Measurements from ENCODE around the gene USP24. TPM values are rescaled to one million over a fixed set of nuclear protein-coding genes. Genes with fewer than 3 reads are reported as not detected.
A peak's percentile ranks its signal among the peaks of the same experiment; 100 is the strongest.

Gene USP24
- total RNA-seq, 1 experiment from 2014 or later = 35.3 TPM

GRCh38 chr1:55194851-55195250 is 20.3 kb downstream of the USP24 start:
- H3K18ac ChIP-seq (ENCODE audit: insufficient read length, low read depth, low read length) = no peak overlapping the region
- TF ChIP-seq CTCF (conservative IDR thresholded peaks at IDR 0.05) = no peak
- no peak overlapping the region for H3K27ac ChIP-seq (ENCODE audit: insufficient read length, low read depth, low read length)
- H4K91ac ChIP-seq (ENCODE audit: insufficient read length, low read depth, low read length) = no peak overlapping the region
- no peak overlapping the region for H2AFZ ChIP-seq (ENCODE audit: low read length)
- no peak overlapping the region for H3K9ac ChIP-seq (ENCODE audit: extremely low read depth, insufficient read length, low read length)
- no peaks in the 10 kb centered on the region for H3K9me3 ChIP-seq (ENCODE audit: control insufficient read depth, low read depth, low read length)
- H2BK120ac ChIP-seq (ENCODE audit: low read depth, low read length, poor library complexity, severe bottlenecking) = no peak overlapping the region
- no CpG with 5 or more reads among the region's 3 CpGs for WGBS (ENCODE audit: extremely low coverage, insufficient read length, low lambda C conversion rate)
- H4K5ac ChIP-seq (ENCODE audit: insufficient read length, low read depth, low read length) = no peak overlapping the region
- H2AK5ac ChIP-seq (ENCODE audit: insufficient read length, low read length) = no peak overlapping the region
- Mint-ChIP-seq H3K9me3 (peaks cover 4 to 5% of the 10 kb centered on the region in 2 experiments; a peak in 4 of 5 replicates), H3K27me3 (ENCODE audit: low read depth) (no peaks in the 10 kb centered on the region), H3K4me3 (no peak overlapping the region), H3K4me1 (peaks cover 24% of the 10 kb centered on the region in 2 experiments), H3K27ac (peak overlapping the region in 2 of 3 experiments; percentile 4 to 26; a peak in 2 of 7 replicates), H3K36me3 (ENCODE audit: insufficient read depth in 1 of 3, low read depth in 3 of 3) (peaks cover 10 to 17% (median 11%) of the 10 kb centered on the region in 3 experiments)
- H2BK15ac ChIP-seq (ENCODE audit: low read depth, low read length) = no peak overlapping the region
- H3K14ac ChIP-seq (ENCODE audit: insufficient read depth, low read length) = no peak overlapping the region
- no peak overlapping the region for H3K23ac ChIP-seq (ENCODE audit: insufficient read length, low read depth, low read length)
- H4K8ac ChIP-seq (replicated peaks; ENCODE audit: insufficient read length, low read depth, low read length) = no peak overlapping the region
- H3K79me1 ChIP-seq (ENCODE audit: insufficient read depth, low read depth, low read length, poor library complexity, severe bottlenecking) = no peaks in the 10 kb centered on the region
- H3T11ph ChIP-seq (ENCODE audit: low read length) = no peak overlapping the region
- no peaks in the 10 kb centered on the region; the same call in 1 of the 2 replicates for H3K79me2 ChIP-seq (ENCODE audit: insufficient read depth, low read length)
- no peak for DNase-seq
- no peak overlapping the region for H2BK20ac ChIP-seq (ENCODE audit: low read depth, low read length, poor library complexity, severe bottlenecking)
- H3K23me2 ChIP-seq (ENCODE audit: insufficient read length, low read depth, low read length, poor library complexity, severe bottlenecking) = no peaks in the 10 kb centered on the region
- H3K27me3 ChIP-seq (ENCODE audit: insufficient read depth, low read length) = no peaks in the 10 kb centered on the region
- no peaks in the 10 kb centered on the region for H3K4me1 ChIP-seq (ENCODE audit: insufficient read depth, low read length)
- H3K56ac ChIP-seq (ENCODE audit: insufficient read length, low read depth, low read length) = no peak overlapping the region
- H2BK12ac ChIP-seq (ENCODE audit: insufficient read length, low read depth, low read length) = no peak overlapping the region
- no peaks in the 10 kb centered on the region for H4K20me1 ChIP-seq (ENCODE audit: control insufficient read depth, insufficient read depth, insufficient read length)
- H3K4me2 ChIP-seq (ENCODE audit: insufficient read depth, insufficient read length, low read length) = no peak overlapping the region
- no peak overlapping the region for H3K4ac ChIP-seq (ENCODE audit: low read depth, low read length)
- H2BK5ac ChIP-seq (ENCODE audit: insufficient read length, low read length) = no peak overlapping the region

Measured in H9 (cell line).